ENCODE data around the gene FAM120AOS.
"Not testable (repeated sequence)": the region's sequence is repeated elsewhere in the genome, so short reads cannot be mapped to it uniquely, and the experiment has no call there.

FAM120AOS gene

GRCh38 chr9:93461414-93461743 lies 8.0 kb upstream of the FAM120AOS start:
- DNase-seq = no peak
- no peak for ATAC-seq
- peaks cover 90% of the 10 kb centered on the region for H3K4me1 Mint-ChIP-seq
- no peaks in the 10 kb centered on the region for H3K9me3 Mint-ChIP-seq
- no peaks in the 10 kb centered on the region for H3K27me3 Mint-ChIP-seq
- H3K36me3 Mint-ChIP-seq (ENCODE audit: low read depth) = peaks cover 32% of the 10 kb centered on the region
- no peak overlapping the region for H3K4me3 Mint-ChIP-seq
- H3K27ac Mint-ChIP-seq = no peak overlapping the region

DNA sequence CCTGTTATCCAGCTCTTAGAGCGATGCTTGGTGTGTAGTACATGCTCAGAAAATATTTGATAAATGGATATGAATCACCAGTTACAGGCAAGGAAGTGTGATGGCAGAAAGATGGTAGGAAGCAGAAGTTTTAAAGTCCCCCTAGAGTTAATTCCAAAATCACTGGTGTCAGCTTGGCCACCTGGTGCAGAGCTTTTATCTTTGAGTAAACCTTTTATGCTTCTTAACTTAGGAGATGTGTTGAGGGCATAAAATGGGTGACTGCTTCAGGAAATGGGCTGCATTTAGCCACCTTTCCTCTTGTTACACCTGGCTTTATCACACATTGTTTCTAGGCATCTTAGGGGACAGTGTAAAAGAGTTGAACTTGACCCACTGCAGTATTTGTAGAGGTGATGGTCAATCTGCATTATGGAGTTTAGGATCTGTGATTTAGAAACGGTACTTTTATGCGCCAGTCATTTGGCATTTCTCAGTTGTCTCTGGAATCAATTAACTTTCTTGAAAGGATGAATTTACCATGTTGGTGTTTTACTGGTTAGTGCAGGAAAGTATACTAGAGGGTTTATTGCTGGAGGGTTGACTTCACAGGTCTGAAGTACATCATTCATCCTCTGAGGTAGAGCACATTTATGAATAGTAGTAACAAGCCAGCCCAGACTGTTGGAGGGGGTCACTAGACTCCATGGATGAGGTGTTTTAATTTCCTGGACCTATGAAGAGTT lies 7.5 kb upstream of the FAM120AOS start:
- H3K27me3 Mint-ChIP-seq = no peaks in the 10 kb centered on the region

DNA sequence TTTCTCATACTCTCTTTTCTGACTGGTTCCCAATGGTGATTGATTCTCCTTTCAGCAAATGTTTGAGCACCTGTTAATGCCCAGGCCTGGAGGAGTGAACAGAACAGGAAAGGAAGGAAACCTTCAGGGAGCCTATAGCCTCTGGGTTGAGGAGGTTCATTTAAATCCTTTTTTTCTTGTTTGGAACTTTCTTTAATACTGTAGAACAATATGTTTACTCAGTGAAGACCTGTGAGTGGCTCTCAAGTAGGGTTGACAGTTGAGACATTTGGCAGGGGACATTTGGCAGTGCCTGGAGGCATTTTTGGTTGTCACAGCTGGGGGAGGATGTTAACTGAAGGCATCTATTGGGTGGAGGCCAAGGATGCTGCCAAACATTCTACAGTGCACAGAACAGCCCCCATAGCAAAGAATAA lies 6.1 kb upstream of the FAM120AOS start:
- peaks cover 33% of the 10 kb centered on the region for H3K36me3 Mint-ChIP-seq (ENCODE audit: low read depth)
- no peak overlapping the region for H3K27ac Mint-ChIP-seq
- peaks cover 87% of the 10 kb centered on the region for H3K4me1 Mint-ChIP-seq
- DNase-seq (no peak), ATAC-seq (no peak)
- H3K4me3 Mint-ChIP-seq = no peak overlapping the region
- H3K9me3 Mint-ChIP-seq = no peaks in the 10 kb centered on the region
- H3K27me3 Mint-ChIP-seq = no peaks in the 10 kb centered on the region

More for the DNA sequence above, 7.5 kb upstream of the FAM120AOS start:
- Mint-ChIP-seq H3K4me3 (no peak overlapping the region), H3K9me3 (no peaks in the 10 kb centered on the region), H3K36me3 (ENCODE audit: low read depth) (peaks cover 36% of the 10 kb centered on the region), H3K4me1 (peaks cover 90% of the 10 kb centered on the region), H3K27ac (peak overlapping the region; percentile 52)
- ATAC-seq (no peak), DNase-seq (no peak)

DNA sequence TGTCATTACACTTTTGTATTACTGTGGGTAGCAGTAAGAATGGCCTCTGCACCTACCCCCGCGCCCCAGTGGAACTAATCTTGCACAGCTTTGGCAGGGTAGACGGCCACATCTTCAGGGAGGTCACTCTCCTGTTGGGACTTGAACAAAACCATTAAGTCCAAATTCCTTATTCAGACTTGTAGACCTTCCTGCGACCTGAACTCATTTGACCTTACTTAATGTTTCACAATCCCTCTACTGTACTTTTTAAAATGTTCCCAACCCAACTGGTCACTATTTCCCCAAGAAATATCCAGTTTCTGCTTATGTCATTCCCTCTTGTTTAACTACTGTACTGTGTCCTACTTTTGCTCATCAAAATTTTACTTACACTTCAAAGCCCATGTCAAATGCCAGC lies 5.3 kb upstream of the FAM120AOS start:
- DNase-seq = no peak
- peaks cover 39% of the 10 kb centered on the region for H3K36me3 Mint-ChIP-seq (ENCODE audit: low read depth)
- H3K27me3 Mint-ChIP-seq = no peaks in the 10 kb centered on the region
- H3K27ac Mint-ChIP-seq = no peak overlapping the region
- no peak overlapping the region for H3K4me3 Mint-ChIP-seq
- peaks cover 87% of the 10 kb centered on the region for H3K4me1 Mint-ChIP-seq
- H3K9me3 Mint-ChIP-seq = no peaks in the 10 kb centered on the region
- no peak for ATAC-seq

GRCh38 chr9:93457006-93457405 lies 3.6 kb upstream of the FAM120AOS start:
- H3K4me3 Mint-ChIP-seq = no peak overlapping the region
- DNase-seq (no peak), ATAC-seq (no peak)
- no peaks in the 10 kb centered on the region for H3K27me3 Mint-ChIP-seq
- peak overlapping the region; percentile 30 for H3K27ac Mint-ChIP-seq
- H3K4me1 Mint-ChIP-seq = peaks cover 75% of the 10 kb centered on the region
- no peaks in the 10 kb centered on the region for H3K9me3 Mint-ChIP-seq
- peaks cover 45% of the 10 kb centered on the region for H3K36me3 Mint-ChIP-seq (ENCODE audit: low read depth)

DNA sequence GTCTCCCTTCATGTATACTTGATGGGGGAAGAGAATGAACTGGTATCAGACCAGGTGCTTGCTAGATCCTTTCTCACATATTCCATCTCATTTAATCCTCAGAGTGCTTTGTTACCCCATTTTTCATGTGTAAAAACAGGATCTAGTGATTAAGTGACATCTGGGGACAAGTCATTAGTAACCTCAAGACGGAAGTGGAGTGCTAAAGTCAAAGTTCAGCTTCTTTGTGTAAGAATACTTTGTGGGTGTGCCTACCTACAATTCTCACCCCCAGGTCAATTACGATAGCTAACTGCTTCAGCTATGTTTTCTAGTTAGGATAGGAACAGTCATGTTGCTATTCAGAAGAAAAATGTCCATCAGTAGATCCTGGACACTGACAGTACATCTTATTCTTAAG lies 3.1 kb upstream of the FAM120AOS start:
- Mint-ChIP-seq H3K27ac (peak overlapping the region; percentile 11), H3K4me3 (peak overlapping the region; percentile 15), H3K9me3 (no peaks in the 10 kb centered on the region), H3K36me3 (ENCODE audit: low read depth) (peaks cover 44% of the 10 kb centered on the region), H3K4me1 (peaks cover 72% of the 10 kb centered on the region), H3K27me3 (no peaks in the 10 kb centered on the region)
- ATAC-seq = no peak
- no peak for DNase-seq

GRCh38 chr9:93456022-93456421 lies 2.6 kb upstream of the FAM120AOS start:
- peak overlapping the region; percentile 15 for H3K4me3 Mint-ChIP-seq
- peaks cover 70% of the 10 kb centered on the region for H3K4me1 Mint-ChIP-seq
- no peaks in the 10 kb centered on the region for H3K27me3 Mint-ChIP-seq
- peaks cover 42% of the 10 kb centered on the region for H3K36me3 Mint-ChIP-seq (ENCODE audit: low read depth)
- peak overlapping the region; percentile 11 for H3K27ac Mint-ChIP-seq
- no peaks in the 10 kb centered on the region for H3K9me3 Mint-ChIP-seq
- ATAC-seq = no peak
- no peak for DNase-seq

DNA sequence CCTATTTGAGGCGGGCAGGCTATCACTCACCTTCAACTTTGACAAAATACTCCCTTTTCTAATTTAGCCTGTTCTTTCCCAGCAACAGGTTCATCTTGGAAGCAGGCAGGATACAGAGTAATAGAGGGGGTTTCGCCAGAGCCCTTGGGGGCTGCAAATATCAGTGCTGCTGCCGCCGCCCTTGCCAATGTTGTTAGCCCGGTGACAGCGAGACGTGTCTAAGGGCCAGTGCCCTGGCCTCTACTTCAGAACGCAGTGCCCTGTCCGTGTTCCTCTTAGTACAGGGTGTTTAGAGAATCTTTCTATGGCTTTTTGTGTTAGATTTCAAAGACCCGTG lies 703 bp downstream of the FAM120AOS start:
- Mint-ChIP-seq H3K9me3 (no peaks in the 10 kb centered on the region), H3K27me3 (no peaks in the 10 kb centered on the region), H3K4me3 (peak overlapping the region; percentile 85), H3K4me1 (peaks cover 53% of the 10 kb centered on the region), H3K27ac (peak overlapping the region; percentile 87), H3K36me3 (ENCODE audit: low read depth) (peaks cover 48% of the 10 kb centered on the region)
- no peak for ATAC-seq
- peak; percentile 29 for DNase-seq

DNA sequence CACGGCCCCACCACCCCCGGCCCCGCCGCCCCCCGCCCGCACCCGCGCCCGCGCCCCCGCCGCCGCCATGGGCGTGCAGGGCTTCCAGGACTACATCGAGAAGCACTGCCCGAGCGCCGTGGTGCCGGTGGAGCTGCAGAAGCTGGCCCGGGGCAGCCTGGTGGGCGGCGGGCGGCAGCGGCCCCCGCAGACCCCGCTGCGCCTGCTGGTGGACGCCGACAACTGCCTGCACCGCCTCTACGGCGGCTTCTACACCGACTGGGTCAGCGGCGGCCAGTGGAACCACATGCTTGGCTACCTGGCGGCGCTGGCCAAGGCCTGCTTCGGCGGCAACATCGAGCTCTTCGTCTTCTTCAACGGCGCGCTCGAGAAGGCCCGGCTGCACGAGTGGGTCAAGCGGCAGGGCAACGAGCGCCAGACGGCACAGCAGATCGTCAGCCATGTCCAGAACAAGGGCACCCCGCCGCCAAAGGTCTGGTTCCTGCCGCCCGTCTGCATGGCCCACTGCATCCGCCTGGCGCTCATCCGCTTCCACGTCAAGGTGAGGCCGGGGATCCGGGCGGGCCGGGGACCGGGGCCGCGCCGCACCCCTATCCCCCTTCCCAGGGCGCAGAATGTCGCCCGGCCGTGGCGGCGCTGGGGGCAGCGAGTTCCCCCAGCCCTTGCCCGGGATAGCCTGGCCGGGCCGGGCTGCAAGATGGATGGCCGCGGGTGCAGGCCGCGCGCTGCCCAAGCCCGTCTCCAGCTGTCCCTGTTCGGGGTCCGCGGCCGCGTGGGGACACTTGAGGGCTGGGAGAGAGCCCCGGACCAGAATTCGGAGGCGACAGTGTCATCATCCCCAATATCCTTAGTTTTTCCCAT lies 1.3 kb downstream of the FAM120AOS start:
- peak overlapping the region; percentile 85 for H3K4me3 Mint-ChIP-seq
- peaks cover 49% of the 10 kb centered on the region for H3K4me1 Mint-ChIP-seq
- ATAC-seq (peak; percentile 3), DNase-seq (peak; percentile 56)
- H3K36me3 Mint-ChIP-seq (ENCODE audit: low read depth) = peaks cover 51% of the 10 kb centered on the region
- H3K27me3 Mint-ChIP-seq = no peaks in the 10 kb centered on the region
- H3K9me3 Mint-ChIP-seq = no peaks in the 10 kb centered on the region
- H3K27ac Mint-ChIP-seq = peak overlapping the region; percentile 97

GRCh38 chr9:93450945-93451815 lies 2.2 kb downstream of the FAM120AOS start, which contains the start of gene FAM120A:
TSS of gene FAM120A (plus strand) at chr9:93451685. CDS start at chr9:93451916, 231 bp downstream.
- peak within 1 kb of the TSS; percentile 91 for H3K4me3 Mint-ChIP-seq
- H3K36me3 Mint-ChIP-seq (ENCODE audit: low read depth) = peaks cover 54% of the 10 kb centered on the region
- ATAC-seq = peak; percentile 84
- peaks cover 40% of the 10 kb centered on the region for H3K4me1 Mint-ChIP-seq
- peak within 1 kb of the TSS; percentile 97 for H3K27ac Mint-ChIP-seq
- H3K27me3 Mint-ChIP-seq = no peaks in the 10 kb centered on the region
- H3K9me3 Mint-ChIP-seq = no peaks in the 10 kb centered on the region
- DNase-seq = peak; percentile 74

GRCh38 chr9:93447655-93448054 lies 5.7 kb downstream of the FAM120AOS start:
- Mint-ChIP-seq H3K4me3 (no peak overlapping the region), H3K4me1 (peaks cover 16% of the 10 kb centered on the region), H3K27ac (no peak overlapping the region), H3K36me3 (ENCODE audit: low read depth) (peaks cover 53% of the 10 kb centered on the region), H3K9me3 (no peaks in the 10 kb centered on the region), H3K27me3 (no peaks in the 10 kb centered on the region)
- no peak for ATAC-seq
- DNase-seq = no peak

GRCh38 chr9:93446073-93446472 lies 7.3 kb downstream of the FAM120AOS start:
- DNase-seq = no peak
- Mint-ChIP-seq H3K9me3 (no peaks in the 10 kb centered on the region), H3K4me3 (no peak overlapping the region), H3K27ac (no peak overlapping the region), H3K4me1 (peaks cover 16% of the 10 kb centered on the region), H3K36me3 (ENCODE audit: low read depth) (peaks cover 52% of the 10 kb centered on the region), H3K27me3 (no peaks in the 10 kb centered on the region)
- ATAC-seq = no peak

DNA sequence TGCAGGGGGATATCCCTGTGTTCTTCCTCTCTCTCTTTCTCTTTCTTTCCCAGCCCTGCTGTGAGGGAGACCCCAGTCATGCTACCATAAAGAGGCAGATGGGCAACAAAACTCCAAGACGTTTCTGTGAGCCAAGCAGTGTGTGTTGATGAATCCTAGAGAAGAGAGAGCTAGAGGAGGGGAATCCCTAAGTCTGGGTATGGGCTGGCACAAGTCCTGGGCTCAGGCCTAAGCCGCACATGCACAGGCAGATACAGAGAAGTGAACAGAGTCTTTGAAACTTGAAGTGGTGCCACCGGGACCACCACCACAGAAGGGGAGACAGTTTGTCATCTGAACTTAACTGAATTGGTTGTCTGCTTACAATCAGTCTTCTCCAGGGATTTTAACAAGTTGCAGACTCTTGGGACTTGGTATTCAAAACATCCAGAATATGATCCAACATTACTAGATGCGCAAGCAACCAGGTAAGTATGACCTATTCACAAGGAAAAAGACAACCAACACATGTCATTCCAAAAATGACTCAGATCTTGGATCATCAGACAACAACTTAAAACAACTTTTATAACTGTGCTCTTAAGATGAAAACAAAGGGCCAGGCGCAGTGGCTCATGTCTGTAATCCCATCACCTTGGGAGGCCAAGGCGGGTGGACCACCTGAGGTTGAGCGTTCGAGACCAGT lies 12.3 kb downstream of the FAM120AOS start:
- Mint-ChIP-seq H3K36me3 (ENCODE audit: low read depth) (peaks cover 17% of the 10 kb centered on the region), H3K4me1 (no peaks in the 10 kb centered on the region), H3K4me3 (no peak overlapping the region), H3K27me3 (no peaks in the 10 kb centered on the region), H3K9me3 (no peaks in the 10 kb centered on the region), H3K27ac (no peak overlapping the region)
- DNase-seq (no peak), ATAC-seq (no peak)

DNA sequence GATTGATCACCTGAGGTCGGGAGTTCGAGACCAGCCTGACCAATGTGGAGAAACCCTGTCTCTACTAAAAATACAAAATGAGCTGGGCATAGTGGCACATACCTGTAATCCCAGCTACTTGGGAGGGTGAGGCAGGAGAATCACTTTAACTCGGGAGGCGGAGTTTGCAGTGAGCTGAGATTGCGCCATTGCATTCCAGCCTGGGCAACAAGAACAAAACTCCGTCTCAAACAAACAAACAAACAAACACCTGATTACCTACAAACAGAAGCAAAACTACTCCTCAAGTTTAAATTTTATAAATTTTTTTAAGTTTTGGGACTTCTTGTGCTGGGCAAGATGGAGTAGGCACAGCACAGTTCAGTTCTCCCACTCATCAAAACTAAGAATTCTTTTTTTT lies 14.1 kb downstream of the FAM120AOS start:
- not testable (repeated sequence) for H3K4me3 Mint-ChIP-seq; H3K4me1 Mint-ChIP-seq; H3K9me3 Mint-ChIP-seq; H3K36me3 Mint-ChIP-seq (ENCODE audit: low read depth); H3K27ac Mint-ChIP-seq; DNase-seq; H3K27me3 Mint-ChIP-seq; ATAC-seq

Data from activated naive CD8-positive, alpha-beta T cell treated with anti-CD3 and anti-CD28 coated beads, Interleukin-2, amount 50 U/mL, for 24 hours (primary cell).